ENCODE data around the gene MYO1B. TPM values are rescaled to one million over a fixed set of nuclear protein-coding genes. Genes with fewer than 3 reads are reported as not detected.

Gene MYO1B
- total and polyA plus RNA-seq, 2 experiments from 2014 or later: 26.4 to 70.6 TPM

GRCh38 chr2:191349990-191350389 is 104.8 kb downstream of the MYO1B start:
- Histone ChIP-seq H3K27me3 (ENCODE audit: insufficient read depth) (no peaks in the 10 kb centered on the region), H3K4me1 (ENCODE audit: insufficient read depth) (no peaks in the 10 kb centered on the region), H3K36me3 (ENCODE audit: insufficient read depth) (no peaks in the 10 kb centered on the region), H3K4me2 (no peak overlapping the region), H3K27ac (ENCODE audit: low read depth) (no peak overlapping the region), H3K4me3 (no peak overlapping the region), H2AFZ (no peak overlapping the region), H3K9me2 (ENCODE audit: insufficient read depth) (no peaks in the 10 kb centered on the region), H3F3A (replicated peaks; ENCODE audit: low read depth) (no peaks in the 10 kb centered on the region), H4K20me1 (replicated peaks; ENCODE audit: insufficient read depth) (no peaks in the 10 kb centered on the region), H3K79me2 (replicated peaks; ENCODE audit: insufficient read depth) (0 out of 2 replicates have a peak, but pooled peaks cover 2% of the 10 kb centered on the region)
- no peak overlapping the region for H3K27ac Mint-ChIP-seq
- H3K4me1 Mint-ChIP-seq: no peaks in the 10 kb centered on the region
- H3K9me3 Mint-ChIP-seq: peaks cover 5% of the 10 kb centered on the region; the same call in 2 of the 3 replicates
- no peaks in the 10 kb centered on the region for H3K27me3 Mint-ChIP-seq (ENCODE audit: insufficient read depth, low read depth, poor library complexity)
- peaks cover 40% of the 10 kb centered on the region for H3K36me3 Mint-ChIP-seq (ENCODE audit: low read depth)
- H3K4me3 Mint-ChIP-seq: no peak overlapping the region
- TF ChIP-seq REST (IDR thresholded peaks at IDR 0.05; ENCODE audit: unreplicated experiment) (no peak), CTCF (conservative IDR thresholded peaks at IDR 0.05; ENCODE audit: low read depth in 2 of 2) (0 out of 4 replicates have a peak, but pooled peaks of 1 of the 2 experiments have one; percentile 8), ZNF114 (CRISPR knock-in tag; IDR thresholded peaks at IDR 0.05) (no peak), STAT1 (IDR thresholded peaks at IDR 0.05; ENCODE audit: unreplicated experiment) (no peak), EZH2phosphoT487 (IDR thresholded peaks at IDR 0.05; ENCODE audit: unreplicated experiment) (no peak)
- ATAC-seq: no peak
- no peak for DNase-seq (ENCODE audit: low spot score)

- Histone ChIP-seq H3F3A (replicated peaks; ENCODE audit: low read depth) (no peaks in the 10 kb centered on the region), H2AFZ (no peak overlapping the region), H3K4me3 (no peak overlapping the region), H3K27ac (ENCODE audit: low read depth) (no peak overlapping the region), H3K27me3 (ENCODE audit: insufficient read depth) (no peaks in the 10 kb centered on the region), H3K36me3 (ENCODE audit: insufficient read depth) (no peaks in the 10 kb centered on the region), H3K4me2 (no peak overlapping the region), H3K4me1 (ENCODE audit: insufficient read depth) (0 out of 2 replicates have a peak, but pooled peaks cover 4% of the 10 kb centered on the region), H3K9me2 (ENCODE audit: insufficient read depth) (no peaks in the 10 kb centered on the region), H4K20me1 (replicated peaks; ENCODE audit: insufficient read depth) (no peaks in the 10 kb centered on the region), H3K79me2 (replicated peaks; ENCODE audit: insufficient read depth) (no peaks in the 10 kb centered on the region)
- Mint-ChIP-seq H3K27ac (peak overlapping the region; percentile 86), H3K36me3 (ENCODE audit: low read depth) (peaks cover 48% of the 10 kb centered on the region), H3K4me3 (no peak overlapping the region), H3K27me3 (ENCODE audit: insufficient read depth, low read depth, poor library complexity) (no peaks in the 10 kb centered on the region), H3K4me1 (peaks cover 4% of the 10 kb centered on the region), H3K9me3 (peaks cover 8% of the 10 kb centered on the region; the same call in 2 of the 3 replicates)
- DNase-seq (ENCODE audit: low spot score): no peak
- ATAC-seq: no peak
- no peak for TF ChIP-seq NANOG (IDR thresholded peaks at IDR 0.05; ENCODE audit: borderline replicate concordance)
- no peak for TF ChIP-seq JUNB (IDR thresholded peaks at IDR 0.05; ENCODE audit: unreplicated experiment)
- no peak for TF ChIP-seq ZNF114 (CRISPR knock-in tag; IDR thresholded peaks at IDR 0.05)
- TF ChIP-seq EZH2phosphoT487 (IDR thresholded peaks at IDR 0.05; ENCODE audit: unreplicated experiment): no peak
- no peak for TF ChIP-seq ZNF462 (CRISPR knock-in tag; IDR thresholded peaks at IDR 0.05)
Measured at GRCh38 chr2:191350826-191351225, 105.6 kb downstream of the MYO1B start.
